DMS 273 treated with DMSO at 0.1 percent for 48 hours (cell line): ENCODE measurements around the gene TMEM11.
A peak's percentile ranks its signal among the peaks of the same experiment; 100 is the strongest.
"Not testable (repeated sequence)": the region's sequence is repeated elsewhere in the genome, so short reads cannot be mapped to it uniquely, and the experiment has no call there.

ENCODE experiments used
- DNase-seq: peaks from one replicate; lab custom pipeline; 2025; lab: John Stamatoyannopoulos, UW

TMEM11 gene

GRCh38 chr17:21211825-21212479, 2.0 kb downstream of the TMEM11 start:
- DNase-seq, result no peak

- peak; percentile 70 for DNase-seq
Measured at GRCh38 chr17:21210411-21211076, 3.4 kb downstream of the TMEM11 start.

- no peak for DNase-seq
Measured at GRCh38 chr17:21209511-21210175, 4.3 kb downstream of the TMEM11 start.

DNA sequence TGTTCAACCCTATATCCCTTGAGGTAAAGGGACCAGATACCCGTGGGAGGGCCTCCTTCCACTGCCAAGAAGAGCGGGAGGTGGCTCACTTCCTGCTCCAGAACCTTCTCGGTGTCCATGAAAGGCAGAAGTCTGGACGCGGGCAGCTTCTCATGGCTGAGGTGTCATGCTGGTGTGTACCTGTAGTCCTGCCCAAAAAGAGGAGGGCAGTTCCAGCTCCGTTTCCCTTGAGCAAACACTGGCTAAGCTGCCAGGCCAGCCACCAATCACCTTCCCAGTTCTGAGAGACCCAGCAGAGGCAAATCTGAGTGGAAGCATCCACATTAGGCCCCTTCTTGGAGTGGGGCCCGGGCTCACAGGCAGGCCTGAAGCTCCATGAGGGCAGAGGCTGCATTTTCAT, 5.6 kb downstream of the TMEM11 start:
- no peak for DNase-seq

GRCh38 chr17:21204935-21205334, 9.0 kb downstream of the TMEM11 start:
- no peak for DNase-seq

GRCh38 chr17:21202512-21202911, 11.4 kb downstream of the TMEM11 start:
- DNase-seq, result no peak

DNA sequence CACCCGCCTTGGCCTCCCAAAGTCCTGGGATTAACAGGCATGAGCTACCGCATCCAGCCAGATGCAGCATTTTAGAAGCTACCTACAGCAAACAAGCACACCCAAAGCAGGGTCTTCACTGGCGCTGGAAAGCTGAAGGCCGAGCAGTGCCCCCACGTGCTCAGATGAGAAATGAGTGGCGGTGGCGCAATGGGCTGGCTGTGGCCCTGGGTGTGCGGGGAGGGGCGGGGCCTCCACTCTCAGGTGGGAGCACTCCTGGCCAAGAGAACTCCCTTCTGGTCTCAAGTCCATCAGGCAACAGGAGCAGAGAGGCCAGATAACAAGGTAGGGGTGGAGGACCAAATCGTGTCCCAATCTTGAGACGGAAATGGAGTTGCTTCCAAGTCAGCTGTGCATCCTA, 12.1 kb downstream of the TMEM11 start:
- no peak for DNase-seq

DNA sequence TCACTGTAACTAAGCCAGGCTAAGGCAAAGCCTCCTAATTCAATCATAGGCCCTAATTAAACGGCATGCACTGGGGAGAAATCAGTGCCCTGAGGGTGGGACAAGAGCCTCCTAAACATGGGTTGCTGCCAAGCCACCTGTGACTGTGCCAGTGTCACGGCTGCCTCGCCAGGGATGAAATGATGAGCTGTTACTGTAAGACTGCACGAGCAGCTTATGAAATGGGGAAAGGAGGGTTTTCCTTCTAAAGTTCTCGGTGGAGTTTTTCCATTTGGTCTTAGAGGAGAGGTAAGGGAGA, 12.7 kb downstream of the TMEM11 start:
- no peak for DNase-seq

GRCh38 chr17:21200590-21201297, 13.2 kb downstream of the TMEM11 start:
- DNase-seq, result no peak

DNA sequence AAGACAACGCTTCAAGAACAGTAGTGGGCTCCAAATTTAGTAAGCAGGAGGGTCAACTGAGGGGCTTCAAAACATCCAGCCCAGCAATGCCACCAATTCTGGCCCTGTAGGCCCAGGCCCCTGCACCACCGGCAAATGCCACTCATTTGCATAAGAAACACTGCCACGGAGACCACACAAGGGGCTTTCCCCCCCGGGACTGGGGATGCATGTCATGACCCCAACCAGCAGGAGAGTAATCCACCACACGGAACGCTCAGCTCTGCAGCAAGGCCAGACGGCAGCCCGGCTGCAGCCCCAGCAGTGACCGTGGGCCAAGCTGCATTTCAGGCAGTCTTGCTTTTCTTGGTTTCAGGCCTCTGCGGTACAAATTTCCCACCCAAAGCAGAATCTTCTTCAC, 14.1 kb downstream of the TMEM11 start:
- DNase-seq, result no peak

GRCh38 chr17:21199311-21199710, 14.7 kb downstream of the TMEM11 start:
- no peak for DNase-seq

- no peak for DNase-seq
Measured at GRCh38 chr17:21198411-21198810, 15.6 kb downstream of the TMEM11 start.

- no peak for DNase-seq
Measured at GRCh38 chr17:21196126-21196525, 17.8 kb downstream of the TMEM11 start.

DNA sequence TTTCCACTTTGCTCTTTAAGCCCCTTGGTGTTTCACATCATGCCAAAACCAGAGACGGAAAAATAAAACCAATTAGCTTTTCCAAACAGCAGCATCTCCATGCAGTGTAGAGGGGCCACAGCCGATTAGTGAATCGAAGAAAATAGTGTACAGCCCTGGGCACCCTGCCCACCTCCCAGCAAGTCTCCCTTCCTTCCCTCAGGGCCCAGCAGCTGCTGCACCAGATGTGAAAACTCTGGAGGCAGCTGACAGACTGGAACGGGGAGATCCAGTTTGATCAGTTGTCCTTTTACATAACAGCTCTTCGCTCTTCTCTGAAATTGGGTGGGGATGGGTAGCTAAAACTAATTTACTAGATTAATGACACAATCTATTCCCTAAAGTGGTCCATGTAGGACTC, 19.3 kb downstream of the TMEM11 start:
- DNase-seq, result peak; percentile 79

- no peak for DNase-seq
Measured at GRCh38 chr17:21194226-21194625, 19.7 kb downstream of the TMEM11 start.

DNA sequence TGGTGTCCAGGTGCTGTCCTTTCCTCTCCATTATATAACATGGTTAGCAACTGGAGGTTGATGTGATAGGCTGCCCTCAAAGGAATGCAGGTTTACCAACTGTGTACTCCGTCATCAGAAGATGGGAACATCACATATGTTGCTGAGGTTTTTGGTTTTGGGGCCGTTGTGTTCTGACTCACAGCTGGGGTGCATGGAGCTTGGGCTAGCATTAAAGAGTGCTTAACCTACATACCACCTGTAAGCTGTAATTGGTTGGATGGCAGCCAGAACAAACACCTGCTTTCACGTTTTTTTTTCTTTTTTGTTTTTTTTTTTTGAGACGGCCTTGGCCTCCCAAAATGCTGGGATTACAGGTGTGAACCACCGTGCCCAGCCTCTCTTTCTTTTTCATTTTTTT, 20.9 kb downstream of the TMEM11 start:
- no peak for DNase-seq

DNA sequence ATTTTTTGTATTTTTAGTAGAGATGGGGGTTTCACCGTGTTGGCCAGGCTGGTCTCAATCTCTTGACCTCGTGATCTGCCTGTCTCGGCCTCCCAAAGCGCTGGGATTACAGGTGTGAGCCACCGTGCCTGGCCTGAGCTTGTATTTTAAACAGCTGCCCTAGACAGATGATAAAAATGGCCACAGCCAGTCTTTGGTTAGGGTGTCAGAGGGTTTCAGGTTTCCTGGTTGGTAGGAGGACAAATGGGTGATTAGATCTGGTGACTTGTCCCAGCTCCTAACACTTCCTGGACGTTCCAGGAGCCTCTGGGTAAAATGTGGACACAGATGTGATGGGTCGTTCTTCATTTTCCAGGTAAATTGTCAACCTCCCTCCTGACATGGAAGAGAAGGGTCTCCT, 21.5 kb downstream of the TMEM11 start:
- not testable (repeated sequence) for DNase-seq

- peak; percentile 5 for DNase-seq
Measured at GRCh38 chr17:21191698-21192097, 22.3 kb downstream of the TMEM11 start.

DNA sequence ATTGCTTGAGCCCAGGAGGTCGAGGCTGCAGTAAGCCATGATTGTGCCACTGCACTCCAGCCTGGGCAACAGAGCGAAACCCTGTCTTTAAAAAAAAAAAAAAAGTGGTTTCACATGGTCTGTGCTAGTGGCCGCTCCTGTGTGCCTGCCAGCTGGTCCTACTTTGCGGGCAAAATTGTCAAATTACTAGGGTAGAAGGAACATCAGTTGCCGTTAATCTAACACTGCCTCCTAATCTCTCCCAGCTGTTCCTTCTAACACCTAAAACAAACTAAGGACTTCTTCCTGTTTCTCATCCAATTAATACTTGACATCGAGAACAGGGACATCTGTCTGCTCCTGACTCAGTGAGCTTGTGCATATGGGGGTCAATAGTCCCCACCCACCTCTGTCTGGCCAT, 23.9 kb downstream of the TMEM11 start:
- peak; percentile 46 for DNase-seq

DNA sequence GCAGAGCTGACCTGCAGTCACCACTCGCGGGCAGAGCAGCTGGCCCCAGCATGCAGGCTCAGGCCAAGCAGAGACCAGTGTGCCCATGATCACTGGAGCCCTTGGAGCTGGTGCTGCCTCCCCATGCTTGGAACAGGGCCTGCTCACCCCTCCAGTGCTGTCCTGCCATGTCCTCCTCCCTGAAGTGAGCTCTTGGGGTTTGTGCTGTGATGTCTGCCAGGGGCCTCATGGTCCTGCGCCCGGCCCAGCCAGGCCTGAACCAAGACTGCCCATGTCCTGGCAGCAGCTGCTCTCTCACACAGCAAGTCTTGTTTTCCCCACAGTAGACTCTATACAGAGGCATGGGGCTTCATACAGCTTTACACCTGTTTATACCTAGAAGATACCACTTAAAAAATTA, 24.6 kb downstream of the TMEM11 start:
- DNase-seq, result no peak

GRCh38 chr17:21186399-21187187, 27.4 kb downstream of the TMEM11 start:
- no peak for DNase-seq

- no peak for DNase-seq
Measured at GRCh38 chr17:21185061-21185460, 28.9 kb downstream of the TMEM11 start.
